Large intestine (tissue), 3 donors: Measurements from ENCODE around the gene CREB3L4. TPM values are rescaled to one million over a fixed set of nuclear protein-coding genes. Genes with fewer than 3 reads are reported as not detected.
"Not testable (repeated sequence)": the region's sequence is repeated elsewhere in the genome, so short reads cannot be mapped to it uniquely, and the experiment has no call there.

ENCODE experiments used
- DNase-seq, 2 donors: peaks; one replicate each; pipeline versions ENCODE4 v3.0.0 to v3.0.0-alpha.2; 2013
- H3K27ac ChIP-seq: one replicate; pipeline ENCODE4 v1.5.1; 2013; ENCODE audit warnings: low read length
- H3K27me3 ChIP-seq: 2 replicates; pipeline ENCODE4 v1.6.1; 2013; ENCODE audit warnings: low read length; ENCODE audit not compliant: control insufficient read depth, insufficient read depth
- H3K36me3 ChIP-seq: 2 replicates; pipeline ENCODE4 v1.6.1; 2013; ENCODE audit warnings: low read length; ENCODE audit not compliant: control insufficient read depth, insufficient read depth
- H3K4me1 ChIP-seq: one replicate; pipeline ENCODE4 v1.6.1; 2013; ENCODE audit warnings: low read length; ENCODE audit not compliant: control insufficient read depth, insufficient read depth
- H3K4me3 ChIP-seq: one replicate; pipeline ENCODE4 v1.5.1; 2013; ENCODE audit warnings: low read length
- H3K9me3 ChIP-seq: one replicate; pipeline ENCODE4 v1.6.1; 2013; ENCODE audit warnings: mild to moderate bottlenecking, low read depth, low read length, moderate library complexity; ENCODE audit not compliant: control insufficient read depth
- WGBS: methylation state at CpG from one replicate; pipeline ENCODE4 v1.1.5; 2013; ENCODE audit warnings: low lambda C conversion rate; ENCODE audit not compliant: insufficient coverage; 5-methylcytosine and 5-hydroxymethylcytosine counted together
- polyA plus RNA-seq: library from polyadenylated mRNA; unstranded; fragments of 120-200 nt; gene quantifications from one replicate; pipeline ENCODE4 v1.2.1, GENCODE V29; 2013

Gene CREB3L4
- polyA plus RNA-seq, 1 donor: 17.9 TPM

GRCh38 chr1:154012129-154012528 is 44.4 kb downstream of the CREB3L4 start:
- H3K4me3 ChIP-seq: no peak overlapping the region
- no peak overlapping the region for H3K27ac ChIP-seq
- no peak for DNase-seq
- no CpG with 5 or more reads among the region's 1 CpG for WGBS
- no peaks in the 10 kb centered on the region for H3K27me3 ChIP-seq
- no peaks in the 10 kb centered on the region for H3K36me3 ChIP-seq
- H3K9me3 ChIP-seq: no peaks in the 10 kb centered on the region
- H3K4me1 ChIP-seq: no peaks in the 10 kb centered on the region

GRCh38 chr1:154012543-154012942 is 44.8 kb downstream of the CREB3L4 start:
- H3K27ac ChIP-seq, DNase-seq, H3K9me3 ChIP-seq, H3K4me3 ChIP-seq, H3K36me3 ChIP-seq, H3K27me3 ChIP-seq, H3K4me1 ChIP-seq: not testable (repeated sequence)
- WGBS: no CpG with 5 or more reads among the region's 14 CpGs

- 50% methylated on average over 1 of the region's 3 CpGs for WGBS
- no peak for DNase-seq
- H3K9me3 ChIP-seq: no peaks in the 10 kb centered on the region
- no peak overlapping the region for H3K4me3 ChIP-seq
- H3K27me3 ChIP-seq: no peaks in the 10 kb centered on the region
- H3K27ac ChIP-seq: no peak overlapping the region
- H3K4me1 ChIP-seq: no peaks in the 10 kb centered on the region
- H3K36me3 ChIP-seq: no peaks in the 10 kb centered on the region
These were observed 46.6 kb downstream of the CREB3L4 start for GRCh38 chr1:154014154-154014907.

GRCh38 chr1:154019269-154019668 is 51.6 kb downstream of the CREB3L4 start:
- Histone ChIP-seq H3K4me3 (no peak overlapping the region), H3K9me3 (no peaks in the 10 kb centered on the region), H3K27me3 (no peaks in the 10 kb centered on the region), H3K27ac (no peak overlapping the region), H3K36me3 (no peaks in the 10 kb centered on the region), H3K4me1 (no peaks in the 10 kb centered on the region)
- no peak for DNase-seq
- no CpG with 5 or more reads among the region's 4 CpGs for WGBS

DNA sequence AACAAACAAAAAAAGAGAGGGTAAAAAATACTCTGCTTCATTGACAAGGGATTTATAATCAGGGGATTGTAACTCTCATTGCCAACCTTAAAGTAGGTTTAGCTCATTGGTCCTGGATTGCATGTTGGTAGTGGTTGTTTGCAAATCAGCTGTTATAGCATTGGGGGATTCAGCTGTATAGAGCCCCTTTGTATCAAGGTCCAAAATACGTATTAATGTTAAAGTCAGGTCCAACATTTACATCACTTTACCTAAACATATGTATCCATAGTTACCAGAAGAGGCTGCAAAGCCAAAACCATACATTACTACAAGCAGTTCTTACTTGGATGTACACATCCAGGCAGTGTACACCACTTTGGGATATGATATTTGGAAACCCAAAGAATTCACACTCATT is 52.2 kb downstream of the CREB3L4 start:
- no peaks in the 10 kb centered on the region for H3K4me1 ChIP-seq
- DNase-seq: no peak
- H3K9me3 ChIP-seq: no peaks in the 10 kb centered on the region
- no CpG with 5 or more reads among the region's 1 CpG for WGBS
- H3K36me3 ChIP-seq: no peaks in the 10 kb centered on the region
- no peaks in the 10 kb centered on the region for H3K27me3 ChIP-seq
- H3K27ac ChIP-seq: no peak overlapping the region
- H3K4me3 ChIP-seq: no peak overlapping the region

Other genes starting within 250 kb of the CREB3L4 start
- 62.3 TPM for gene INTS3, start 239.9 kb upstream of the CREB3L4 start, polyA plus RNA-seq
- 32.4 TPM for gene SLC27A3, start 192.5 kb upstream of the CREB3L4 start, polyA plus RNA-seq
- gene GATAD2B, start 44.9 kb upstream of the CREB3L4 start, polyA plus RNA-seq: 13.5 TPM
- gene DENND4B, start 21.2 kb upstream of the CREB3L4 start, polyA plus RNA-seq: 44.7 TPM
- gene CRTC2, start 9.3 kb upstream of the CREB3L4 start, polyA plus RNA-seq: 37.9 TPM
- 73.7 TPM for gene SLC39A1, start 4.4 kb upstream of the CREB3L4 start, polyA plus RNA-seq
- 120 TPM for gene JTB, start 9.8 kb downstream of the CREB3L4 start, polyA plus RNA-seq
- gene RAB13, start 18.4 kb downstream of the CREB3L4 start, polyA plus RNA-seq: 110 TPM
- 5,987 TPM for gene RPS27, start 22.9 kb downstream of the CREB3L4 start, polyA plus RNA-seq
- 0.03 TPM for gene NUP210L, start 187.2 kb downstream of the CREB3L4 start, polyA plus RNA-seq
- gene TPM3, start 224.2 kb downstream of the CREB3L4 start, polyA plus RNA-seq: 303 TPM
- not detected for gene CFAP141, start 238.4 kb downstream of the CREB3L4 start, polyA plus RNA-seq